ENCODE results near the gene OR5D16.
"Not testable (repeated sequence)": the region's sequence is repeated elsewhere in the genome, so short reads cannot be mapped to it uniquely, and the experiment has no call there.

Gene OR5D16

GRCh38 chr11:55838452-55838851, at the start of gene OR5D16:
TSS of gene OR5D16 (plus strand) at chr11:55838752. CDS start at chr11:55838752, 0 bp downstream.
- no peak for FAIRE-seq

GRCh38 chr11:55791606-55792005, 46.9 kb upstream of the OR5D16 start:
- DNase-seq (ENCODE audit: insufficient read length, low spot score): no peak
- no peak for FAIRE-seq

More at GRCh38 chr11:55838452-55838851, at the start of gene OR5D16:
- DNase-seq (ENCODE audit: insufficient read length, low spot score): no peak

GRCh38 chr11:55793321-55793720, 45.2 kb upstream of the OR5D16 start:
- FAIRE-seq (no peak), DNase-seq (ENCODE audit: insufficient read length, low spot score) (no peak)

- FAIRE-seq: no peak
- DNase-seq (ENCODE audit: insufficient read length, low spot score): no peak
These were observed 43.3 kb upstream of the OR5D16 start, which contains the start of gene OR5D14 for GRCh38 chr11:55795256-55795655. TSS of gene OR5D14 (plus strand) at chr11:55795556. CDS start at chr11:55795556, 0 bp downstream.

GRCh38 chr11:55806248-55806647, 32.3 kb upstream of the OR5D16 start:
- no peak for FAIRE-seq

GRCh38 chr11:55811067-55811466, 27.5 kb upstream of the OR5D16 start, which contains the start of gene OR5L1:
TSS of gene OR5L1 (plus strand) at chr11:55811367. CDS start at chr11:55811467, 100 bp downstream.
- DNase-seq (ENCODE audit: insufficient read length, low spot score) (no peak), FAIRE-seq (no peak)

More at GRCh38 chr11:55806248-55806647, 32.3 kb upstream of the OR5D16 start:
- no peak for DNase-seq (ENCODE audit: insufficient read length, low spot score)

GRCh38 chr11:55819330-55819729, 19.2 kb upstream of the OR5D16 start, which contains the start of gene OR5D18:
TSS of gene OR5D18 (plus strand) at chr11:55819630. CDS start at chr11:55819630, 0 bp downstream.
- DNase-seq (ENCODE audit: insufficient read length, low spot score): no peak
- no peak for FAIRE-seq

GRCh38 chr11:55826919-55827318, 11.6 kb upstream of the OR5D16 start, which contains the start of gene OR5L2:
TSS of gene OR5L2 (plus strand) at chr11:55827219. CDS start at chr11:55827219, 0 bp downstream.
- DNase-seq (ENCODE audit: insufficient read length, low spot score) (no peak), FAIRE-seq (no peak)

- DNase-seq (ENCODE audit: insufficient read length, low spot score) (no peak), FAIRE-seq (no peak)
These were observed 8.9 kb downstream of the OR5D16 start for GRCh38 chr11:55847453-55847852.

- DNase-seq (ENCODE audit: insufficient read length, low spot score) (no peak), FAIRE-seq (no peak)
These were observed 10.5 kb downstream of the OR5D16 start for GRCh38 chr11:55849037-55849436.

- no peak for DNase-seq (ENCODE audit: insufficient read length, low spot score)
- FAIRE-seq: no peak
These were observed 13.6 kb downstream of the OR5D16 start for GRCh38 chr11:55852141-55852540.

- no peak for DNase-seq (ENCODE audit: insufficient read length, low spot score)
- no peak for FAIRE-seq
These were observed 16.2 kb downstream of the OR5D16 start for GRCh38 chr11:55854704-55855103.

GRCh38 chr11:55867354-55867753, 28.8 kb downstream of the OR5D16 start:
- not testable (repeated sequence) for DNase-seq (ENCODE audit: insufficient read length, low spot score); FAIRE-seq

- DNase-seq (ENCODE audit: insufficient read length, low spot score); FAIRE-seq: not testable (repeated sequence)
These were observed 34.2 kb downstream of the OR5D16 start for GRCh38 chr11:55872731-55873130.

- not testable (repeated sequence) for DNase-seq (ENCODE audit: insufficient read length, low spot score); FAIRE-seq
These were observed 34.6 kb downstream of the OR5D16 start for GRCh38 chr11:55873146-55873545.

GRCh38 chr11:55882997-55883396, 44.4 kb downstream of the OR5D16 start, which contains the start of gene TRIM51:
TSS of gene TRIM51 (plus strand) at chr11:55883297. CDS start at chr11:55885429, 2,132 bp downstream.
- DNase-seq (ENCODE audit: insufficient read length, low spot score); FAIRE-seq: not testable (repeated sequence)

- DNase-seq (ENCODE audit: insufficient read length, low spot score); FAIRE-seq: not testable (repeated sequence)
These were observed 46.4 kb downstream of the OR5D16 start for GRCh38 chr11:55884995-55885394.

- not testable (repeated sequence) for FAIRE-seq; DNase-seq (ENCODE audit: insufficient read length, low spot score)
These were observed 46.9 kb downstream of the OR5D16 start for GRCh38 chr11:55885481-55885880.
